ENCODE results near the gene ZNF593. TPM values are rescaled to one million over a fixed set of nuclear protein-coding genes. Genes with fewer than 3 reads are reported as not detected.

ZNF593 gene
- total RNA-seq, 2 donors from 2014 or later: 14.4 to 20.5 TPM

DNA sequence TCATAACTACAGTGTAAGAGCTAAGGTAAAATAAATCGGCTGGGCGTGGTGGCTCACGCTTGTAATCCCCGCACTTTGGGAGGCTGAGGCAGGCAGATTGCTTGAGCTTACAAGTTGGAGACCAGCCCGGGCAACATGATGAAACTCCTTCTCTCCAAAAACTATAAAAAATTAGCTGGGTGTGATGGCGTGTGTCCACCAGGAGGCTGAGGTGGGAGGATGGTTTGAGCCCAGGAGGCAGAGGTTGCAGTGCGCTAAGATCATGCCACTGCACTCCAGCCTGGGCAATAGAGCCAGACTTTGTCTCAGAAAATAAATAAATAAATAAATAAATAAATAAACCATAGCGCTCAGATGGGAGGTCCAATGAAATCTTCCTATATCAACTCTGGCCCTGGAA is 27.5 kb upstream of the ZNF593 start:
- ATAC-seq (ENCODE audit: insufficient number of reproducible peaks, low FRiP score, low read depth) (no peak), DNase-seq (ENCODE audit: low spot score) (no peak)
- TF ChIP-seq, protein P1, sequence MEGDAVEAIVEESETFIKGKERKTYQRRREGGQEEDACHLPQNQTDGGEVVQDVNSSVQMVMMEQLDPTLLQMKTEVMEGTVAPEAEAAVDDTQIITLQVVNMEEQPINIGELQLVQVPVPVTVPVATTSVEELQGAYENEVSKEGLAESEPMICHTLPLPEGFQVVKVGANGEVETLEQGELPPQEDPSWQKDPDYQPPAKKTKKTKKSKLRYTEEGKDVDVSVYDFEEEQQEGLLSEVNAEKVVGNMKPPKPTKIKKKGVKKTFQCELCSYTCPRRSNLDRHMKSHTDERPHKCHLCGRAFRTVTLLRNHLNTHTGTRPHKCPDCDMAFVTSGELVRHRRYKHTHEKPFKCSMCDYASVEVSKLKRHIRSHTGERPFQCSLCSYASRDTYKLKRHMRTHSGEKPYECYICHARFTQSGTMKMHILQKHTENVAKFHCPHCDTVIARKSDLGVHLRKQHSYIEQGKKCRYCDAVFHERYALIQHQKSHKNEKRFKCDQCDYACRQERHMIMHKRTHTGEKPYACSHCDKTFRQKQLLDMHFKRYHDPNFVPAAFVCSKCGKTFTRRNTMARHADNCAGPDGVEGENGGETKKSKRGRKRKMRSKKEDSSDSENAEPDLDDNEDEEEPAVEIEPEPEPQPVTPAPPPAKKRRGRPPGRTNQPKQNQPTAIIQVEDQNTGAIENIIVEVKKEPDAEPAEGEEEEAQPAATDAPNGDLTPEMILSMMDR (IDR thresholded peaks at IDR 0.05): no peak
- no peak overlapping the region for H3K27ac ChIP-seq
- no peaks in the 10 kb centered on the region for H3K4me1 ChIP-seq (ENCODE audit: control insufficient read depth in 1 of 2, low read depth in 2 of 2)
- no peaks in the 10 kb centered on the region for H3K36me3 ChIP-seq
- no peaks in the 10 kb centered on the region for H3K9me3 ChIP-seq
- H3K4me3 ChIP-seq: peak overlapping the region; percentile 31
- H3K27me3 ChIP-seq (replicated peaks; ENCODE audit: insufficient read depth): no peaks in the 10 kb centered on the region

DNA sequence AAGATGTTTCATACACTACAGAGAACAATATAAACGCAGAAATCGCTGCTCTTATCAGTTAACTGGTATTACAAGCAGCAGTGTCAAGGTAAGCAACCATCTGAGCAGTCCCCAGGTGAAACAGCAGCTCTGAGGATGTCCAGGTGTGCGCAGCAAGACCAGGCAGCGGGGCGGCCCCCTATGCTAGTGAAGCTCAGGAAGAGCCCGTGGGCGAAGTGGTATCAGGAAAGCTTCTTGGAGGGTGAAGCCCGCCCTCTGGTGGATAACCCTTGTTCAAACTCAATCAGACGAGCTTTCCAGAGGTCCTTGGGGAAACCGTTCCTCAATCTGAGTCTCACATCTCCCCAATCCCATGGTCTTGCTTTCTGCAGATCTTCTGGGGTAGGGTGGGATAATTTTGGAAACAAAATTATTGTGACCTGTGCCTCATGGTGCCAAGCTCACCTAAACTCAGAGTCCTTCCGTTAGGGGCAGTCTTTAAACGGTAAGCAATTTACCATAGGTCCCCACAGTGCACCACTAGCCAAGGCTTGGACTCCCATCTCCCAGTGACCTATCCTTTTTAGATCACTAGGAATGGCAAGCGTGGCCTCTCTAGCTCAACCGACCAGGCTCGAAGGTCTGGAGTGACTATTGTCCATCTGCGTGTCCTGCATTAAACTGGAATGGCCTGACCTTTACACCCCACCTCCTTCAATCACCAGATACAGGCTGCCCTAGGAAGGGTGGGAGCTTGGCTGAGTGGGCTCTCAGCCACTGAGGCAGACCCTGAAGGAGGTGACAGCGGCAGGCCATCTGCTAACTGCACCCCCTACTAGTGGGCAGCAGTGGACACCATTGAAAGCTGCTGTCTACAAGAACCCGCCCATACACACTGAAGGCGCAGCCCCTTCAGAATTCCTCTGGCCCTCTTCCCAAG is 24.4 kb upstream of the ZNF593 start:
- no peak for DNase-seq (ENCODE audit: low spot score)

DNA sequence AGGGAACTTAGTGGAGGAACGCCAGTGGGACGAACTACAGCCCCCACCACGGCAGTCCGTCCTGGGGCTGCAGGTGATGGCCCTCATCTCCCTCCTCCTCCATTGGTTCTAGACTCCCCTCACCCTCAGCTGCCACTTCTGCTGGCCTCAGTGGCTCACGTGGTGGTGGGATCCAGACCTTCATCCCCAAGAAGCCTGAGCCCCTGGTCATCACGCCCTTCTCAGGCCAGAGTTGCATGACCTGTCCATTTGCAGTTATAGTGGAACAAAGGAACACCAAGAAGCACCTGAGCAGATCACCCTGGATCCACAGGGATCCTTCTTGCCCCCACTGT is 23.8 kb upstream of the ZNF593 start:
- H3K9me3 ChIP-seq: no peaks in the 10 kb centered on the region
- no peak overlapping the region for H3K27ac ChIP-seq
- TF ChIP-seq, protein P1 (IDR thresholded peaks at IDR 0.05): no peak
- H3K4me1 ChIP-seq (ENCODE audit: control insufficient read depth in 1 of 2, low read depth in 2 of 2): no peaks in the 10 kb centered on the region
- H3K36me3 ChIP-seq: no peaks in the 10 kb centered on the region
- H3K4me3 ChIP-seq: no peak overlapping the region
- DNase-seq (ENCODE audit: low spot score) (no peak), ATAC-seq (ENCODE audit: insufficient number of reproducible peaks, low FRiP score, low read depth) (no peak)
- no peaks in the 10 kb centered on the region for H3K27me3 ChIP-seq (replicated peaks; ENCODE audit: insufficient read depth)

More for the DNA sequence above, 24.4 kb upstream of the ZNF593 start:
- TF ChIP-seq, protein P1 (IDR thresholded peaks at IDR 0.05): peak; percentile 72
- H3K27ac ChIP-seq: no peak overlapping the region
- H3K4me1 ChIP-seq (ENCODE audit: control insufficient read depth in 1 of 2, low read depth in 2 of 2): no peaks in the 10 kb centered on the region
- no peaks in the 10 kb centered on the region for H3K9me3 ChIP-seq
- H3K27me3 ChIP-seq (replicated peaks; ENCODE audit: insufficient read depth): no peaks in the 10 kb centered on the region
- no peaks in the 10 kb centered on the region for H3K36me3 ChIP-seq
- H3K4me3 ChIP-seq: no peak overlapping the region
- peak; percentile 50 for ATAC-seq (ENCODE audit: insufficient number of reproducible peaks, low FRiP score, low read depth)

DNA sequence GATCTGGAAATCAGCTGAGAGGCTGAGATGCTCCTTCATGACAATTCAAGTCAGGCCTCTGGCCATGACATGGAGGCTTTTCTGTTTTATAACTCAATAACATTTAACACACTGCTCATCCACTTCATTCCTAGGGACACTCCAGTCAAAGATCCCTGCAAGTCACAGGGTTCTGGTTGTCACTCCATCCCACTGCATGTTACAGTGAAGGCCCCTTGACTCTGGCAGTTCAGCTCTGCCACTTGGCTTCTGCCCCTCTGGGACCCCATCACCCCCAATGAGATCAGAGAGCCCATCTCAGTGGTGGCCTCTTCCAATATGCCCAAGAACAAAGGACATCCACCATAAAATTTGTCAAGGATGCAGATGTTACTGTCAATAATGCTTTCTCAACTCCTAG is 20.8 kb upstream of the ZNF593 start:
- H3K27me3 ChIP-seq (replicated peaks; ENCODE audit: insufficient read depth): no peaks in the 10 kb centered on the region
- ATAC-seq (ENCODE audit: insufficient number of reproducible peaks, low FRiP score, low read depth): no peak
- no peaks in the 10 kb centered on the region for H3K9me3 ChIP-seq
- no peak overlapping the region for H3K27ac ChIP-seq
- DNase-seq (ENCODE audit: low spot score): no peak
- no peak overlapping the region for H3K4me3 ChIP-seq
- TF ChIP-seq, protein P1 (IDR thresholded peaks at IDR 0.05): no peak
- H3K36me3 ChIP-seq: no peaks in the 10 kb centered on the region
- no peaks in the 10 kb centered on the region for H3K4me1 ChIP-seq (ENCODE audit: control insufficient read depth in 1 of 2, low read depth in 2 of 2)

DNA sequence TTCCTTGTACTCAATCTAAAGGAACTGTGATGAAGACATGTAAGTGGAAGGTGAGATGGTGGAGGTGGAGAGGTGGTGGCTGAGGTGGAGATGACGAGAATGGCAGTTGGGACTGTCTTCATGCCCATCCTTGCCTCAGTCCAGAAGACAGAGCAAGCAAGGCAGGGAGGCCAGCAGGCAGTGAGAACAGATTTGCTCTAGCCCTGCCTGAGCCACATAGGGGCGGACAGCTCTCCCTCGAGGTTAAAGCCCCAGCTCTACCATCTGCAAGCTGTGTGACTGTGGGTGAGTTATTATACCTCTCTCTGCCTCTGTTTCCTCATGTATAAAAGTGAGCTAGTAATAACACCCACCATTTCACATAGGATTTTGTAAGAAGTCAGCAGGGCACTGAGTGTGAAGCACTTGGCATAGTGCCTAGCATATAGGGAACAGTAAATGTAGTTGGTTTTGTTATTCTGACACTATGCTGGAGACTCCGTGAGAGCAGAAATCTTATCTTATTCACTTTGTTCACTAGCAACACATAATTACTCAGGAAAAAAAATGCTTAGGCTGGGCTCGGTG is 15.7 kb upstream of the ZNF593 start:
- TF ChIP-seq, protein P1 (IDR thresholded peaks at IDR 0.05): no peak
- Histone ChIP-seq H3K9me3 (no peaks in the 10 kb centered on the region), H3K4me1 (ENCODE audit: control insufficient read depth in 1 of 2, low read depth in 2 of 2) (no peaks in the 10 kb centered on the region), H3K4me3 (no peak overlapping the region), H3K36me3 (no peaks in the 10 kb centered on the region), H3K27ac (no peak overlapping the region), H3K27me3 (replicated peaks; ENCODE audit: insufficient read depth) (no peaks in the 10 kb centered on the region)
- ATAC-seq (ENCODE audit: insufficient number of reproducible peaks, low FRiP score, low read depth): no peak
- no peak for DNase-seq (ENCODE audit: low spot score)
